ENCODE measurements around the gene UTF1. TPM values are rescaled to one million over a fixed set of nuclear protein-coding genes. Genes with fewer than 3 reads are reported as not detected.
"Not testable (repeated sequence)": the region's sequence is repeated elsewhere in the genome, so short reads cannot be mapped to it uniquely, and the experiment has no call there.

The UTF1 gene
- total and polyA plus RNA-seq, 3 experiments from 2014 or later = not detected

DNA sequence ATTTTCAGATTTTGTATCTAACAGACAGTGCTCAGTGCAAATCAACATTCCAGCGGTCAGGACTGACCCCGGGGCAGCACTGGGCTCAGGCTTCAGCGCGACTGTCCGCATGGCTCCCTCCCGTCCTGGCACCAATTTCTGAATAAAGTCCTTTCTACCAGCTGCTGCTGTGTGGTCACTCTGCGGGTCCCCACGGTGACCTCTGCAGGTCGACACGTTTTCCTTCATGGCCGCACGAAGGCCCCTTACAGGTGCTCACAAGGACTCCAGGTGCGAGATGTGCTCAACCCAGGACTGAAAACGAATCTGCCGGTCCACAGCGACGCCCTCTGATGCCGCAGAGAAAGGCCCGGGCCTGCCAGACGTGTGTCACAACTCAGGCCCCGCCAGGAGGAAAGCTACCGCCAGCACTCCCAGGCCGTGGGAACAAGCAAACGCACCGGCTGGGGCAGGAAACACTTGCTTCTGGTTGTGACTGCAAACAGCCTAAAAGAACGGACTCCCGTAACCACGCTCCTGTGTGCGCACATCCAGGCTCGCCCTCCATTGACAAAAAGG is 3.7 kb upstream of the UTF1 start:
- Mint-ChIP-seq H3K27ac (no peak overlapping the region), H3K9me3 (no peaks in the 10 kb centered on the region), H3K27me3 (peaks cover 21 to 43% of the 10 kb centered on the region in 2 donors), H3K4me1 (peaks cover 9 to 22% (median 16%) of the 10 kb centered on the region in 3 donors), H3K36me3 (peaks cover 0 to 5% (median 3%) of the 10 kb centered on the region in 3 donors), H3K4me3 (peak overlapping the region in 1 of 7 donors; percentile 10)
- ChIA-PET POLR2A (no interaction called here), CTCF (no interaction called here)
- H3K9me3 ChIP-seq (ENCODE audit: low read length) = no peaks in the 10 kb centered on the region
- H3K4me1 ChIP-seq (ENCODE audit: insufficient read depth, low read length) = no peaks in the 10 kb centered on the region
- no peak overlapping the region for H3K4me3 ChIP-seq (ENCODE audit: low read length)
- H3K27ac ChIP-seq (ENCODE audit: low read depth, low read length) = no peak overlapping the region
- H3K27me3 ChIP-seq (ENCODE audit: insufficient read depth, low read length, poor library complexity, severe bottlenecking) = peaks cover 6% of the 10 kb centered on the region
- H3K36me3 ChIP-seq (ENCODE audit: insufficient read depth, low read length) = no peaks in the 10 kb centered on the region
- no peak for DNase-seq

DNA sequence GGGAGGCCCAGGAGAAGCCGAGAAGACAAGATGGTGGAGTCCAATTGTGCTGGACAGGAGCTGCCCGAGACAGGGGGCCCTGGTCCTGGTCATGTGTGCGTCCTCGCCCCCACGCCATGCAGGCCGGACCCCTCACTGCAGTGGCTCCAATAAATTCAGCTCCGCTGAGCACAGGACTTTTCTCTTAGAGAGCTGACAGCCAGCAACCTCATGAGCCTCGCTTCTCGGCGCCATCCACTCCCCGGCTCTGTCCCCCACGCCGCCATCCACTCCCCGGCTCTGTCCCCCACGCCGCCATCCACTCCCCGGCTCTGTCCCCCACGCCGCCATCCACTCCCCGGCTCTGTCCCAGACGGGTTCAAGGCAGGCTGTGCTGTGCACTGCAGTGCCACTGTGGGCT is 2.8 kb upstream of the UTF1 start:
- no peak overlapping the region for H3K27ac Mint-ChIP-seq
- H3K36me3 ChIP-seq (ENCODE audit: insufficient read depth, low read length) = no peaks in the 10 kb centered on the region
- no peak overlapping the region for H3K4me3 ChIP-seq (ENCODE audit: low read length)
- peaks cover 9 to 24% (median 16%) of the 10 kb centered on the region in 3 donors for H3K4me1 Mint-ChIP-seq
- H3K36me3 Mint-ChIP-seq = peaks cover 0 to 5% (median 3%) of the 10 kb centered on the region in 3 donors
- H3K9me3 ChIP-seq (ENCODE audit: low read length) = no peaks in the 10 kb centered on the region
- ChIA-PET CTCF (no interaction called here), POLR2A (no interaction called here)
- no peaks in the 10 kb centered on the region for H3K4me1 ChIP-seq (ENCODE audit: insufficient read depth, low read length)
- peaks cover 6% of the 10 kb centered on the region for H3K27me3 ChIP-seq (ENCODE audit: insufficient read depth, low read length, poor library complexity, severe bottlenecking)
- H3K9me3 Mint-ChIP-seq = no peaks in the 10 kb centered on the region
- H3K27me3 Mint-ChIP-seq = peaks cover 29 to 50% of the 10 kb centered on the region in 2 donors
- peak overlapping the region in 1 of 7 donors; percentile 66 for H3K4me3 Mint-ChIP-seq
- DNase-seq = no peak
- H3K27ac ChIP-seq (ENCODE audit: low read depth, low read length) = no peak overlapping the region

DNA sequence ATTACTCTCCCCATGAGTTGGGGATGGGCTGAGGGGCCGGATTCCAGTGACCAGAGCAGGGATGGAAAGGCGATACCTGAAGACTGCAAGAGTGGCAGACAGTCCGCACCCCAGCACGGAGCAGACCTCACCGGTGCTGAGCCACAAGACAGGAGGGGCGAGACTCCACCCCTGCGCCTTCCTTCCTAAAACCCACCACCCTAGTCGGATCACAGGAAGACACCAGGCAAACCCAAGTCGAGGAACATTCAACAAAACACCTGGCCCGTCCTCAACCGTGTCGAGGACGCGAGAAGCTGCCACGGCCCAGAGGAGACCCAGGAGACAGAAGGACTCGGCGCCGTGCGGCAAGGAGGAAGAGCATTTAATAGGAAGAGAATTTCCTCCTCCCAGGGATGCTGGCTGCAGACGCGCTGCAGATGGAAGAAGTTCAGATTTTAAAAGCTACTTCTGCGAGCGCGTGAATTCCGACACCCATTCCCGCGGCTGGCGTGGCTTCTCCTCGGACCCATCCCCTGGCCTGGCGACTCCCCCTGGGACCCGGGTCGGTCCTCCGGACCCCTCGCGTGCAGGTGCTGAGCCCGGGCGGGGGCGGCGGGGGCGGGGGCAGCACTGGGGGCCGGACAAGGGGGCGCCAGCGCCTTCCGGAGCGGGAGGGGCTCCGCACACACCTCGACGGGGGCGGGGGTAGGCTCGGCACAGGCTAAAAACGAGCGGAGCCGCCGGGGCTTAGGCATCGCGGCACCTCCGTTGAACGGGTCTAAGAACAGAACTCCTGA is 563 bp upstream of the UTF1 start:
- DNase-seq = no peak
- Mint-ChIP-seq H3K27me3 (peaks cover 42 to 64% of the 10 kb centered on the region in 2 donors), H3K4me1 (peaks cover 9 to 24% (median 16%) of the 10 kb centered on the region in 3 donors), H3K36me3 (peaks cover 0 to 5% (median 3%) of the 10 kb centered on the region in 3 donors), H3K27ac (peak overlapping the region in 1 of 8 donors; percentile 52), H3K9me3 (no peaks in the 10 kb centered on the region), H3K4me3 (peak overlapping the region; percentile 40 to 90 (median 57))
- no peak overlapping the region for H3K4me3 ChIP-seq (ENCODE audit: low read length)
- CTCF ChIA-PET = no interaction called here
- POLR2A ChIA-PET = no interaction called here
- H3K36me3 ChIP-seq (ENCODE audit: insufficient read depth, low read length) = no peaks in the 10 kb centered on the region
- H3K4me1 ChIP-seq (ENCODE audit: insufficient read depth, low read length) = no peaks in the 10 kb centered on the region
- no peak overlapping the region for H3K27ac ChIP-seq (ENCODE audit: low read depth, low read length)
- H3K9me3 ChIP-seq (ENCODE audit: low read length) = no peaks in the 10 kb centered on the region
- peaks cover 6% of the 10 kb centered on the region for H3K27me3 ChIP-seq (ENCODE audit: insufficient read depth, low read length, poor library complexity, severe bottlenecking)

DNA sequence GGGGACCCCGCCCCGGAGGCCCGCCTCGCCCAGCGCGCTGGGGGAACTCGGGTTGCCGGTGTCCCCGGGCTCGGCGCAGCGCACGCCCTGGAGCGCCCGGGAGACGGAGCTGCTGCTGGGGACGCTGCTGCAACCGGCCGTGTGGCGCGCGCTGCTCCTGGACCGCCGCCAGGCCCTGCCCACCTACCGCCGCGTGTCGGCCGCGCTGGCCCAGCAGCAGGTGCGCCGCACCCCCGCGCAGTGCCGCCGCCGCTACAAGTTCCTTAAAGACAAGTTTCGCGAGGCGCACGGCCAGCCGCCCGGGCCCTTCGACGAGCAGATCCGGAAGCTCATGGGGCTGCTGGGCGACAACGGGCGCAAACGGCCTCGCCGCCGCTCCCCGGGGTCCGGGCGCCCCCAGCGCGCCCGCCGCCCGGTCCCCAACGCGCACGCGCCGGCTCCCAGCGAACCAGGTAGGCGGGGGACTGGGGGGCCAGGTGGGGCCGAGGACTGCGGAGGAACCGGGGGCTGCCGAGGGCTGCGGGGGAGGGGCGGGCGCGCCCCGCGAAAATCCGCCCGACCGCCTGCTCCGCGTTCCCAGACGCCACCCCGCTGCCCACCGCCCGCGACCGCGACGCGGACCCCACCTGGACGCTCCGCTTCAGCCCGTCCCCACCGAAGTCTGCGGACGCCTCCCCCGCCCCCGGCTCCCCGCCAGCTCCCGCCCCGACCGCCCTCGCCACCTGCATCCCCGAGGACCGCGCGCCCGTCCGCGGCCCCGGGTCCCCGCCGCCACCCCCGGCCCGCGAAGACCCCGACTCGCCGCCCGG is 574 bp downstream of the UTF1 start:
- H3K4me1 ChIP-seq (ENCODE audit: insufficient read depth, low read length) = no peaks in the 10 kb centered on the region
- peaks cover 42 to 65% of the 10 kb centered on the region in 2 donors for H3K27me3 Mint-ChIP-seq
- CTCF ChIA-PET = no interaction called here
- H3K36me3 ChIP-seq (ENCODE audit: insufficient read depth, low read length) = no peaks in the 10 kb centered on the region
- H3K27ac Mint-ChIP-seq = no peak overlapping the region
- peaks cover 0 to 5% (median 3%) of the 10 kb centered on the region in 3 donors for H3K36me3 Mint-ChIP-seq
- H3K27me3 ChIP-seq (ENCODE audit: insufficient read depth, low read length, poor library complexity, severe bottlenecking) = peaks cover 6% of the 10 kb centered on the region
- no peak overlapping the region for H3K4me3 ChIP-seq (ENCODE audit: low read length)
- no peaks in the 10 kb centered on the region for H3K9me3 ChIP-seq (ENCODE audit: low read length)
- peak overlapping the region in 1 of 7 donors; percentile 29 for H3K4me3 Mint-ChIP-seq
- POLR2A ChIA-PET = no interaction called here
- no peaks in the 10 kb centered on the region for H3K9me3 Mint-ChIP-seq
- H3K27ac ChIP-seq (ENCODE audit: low read depth, low read length) = no peak overlapping the region
- DNase-seq = no peak
- H3K4me1 Mint-ChIP-seq = peaks cover 13 to 29% (median 16%) of the 10 kb centered on the region in 3 donors

DNA sequence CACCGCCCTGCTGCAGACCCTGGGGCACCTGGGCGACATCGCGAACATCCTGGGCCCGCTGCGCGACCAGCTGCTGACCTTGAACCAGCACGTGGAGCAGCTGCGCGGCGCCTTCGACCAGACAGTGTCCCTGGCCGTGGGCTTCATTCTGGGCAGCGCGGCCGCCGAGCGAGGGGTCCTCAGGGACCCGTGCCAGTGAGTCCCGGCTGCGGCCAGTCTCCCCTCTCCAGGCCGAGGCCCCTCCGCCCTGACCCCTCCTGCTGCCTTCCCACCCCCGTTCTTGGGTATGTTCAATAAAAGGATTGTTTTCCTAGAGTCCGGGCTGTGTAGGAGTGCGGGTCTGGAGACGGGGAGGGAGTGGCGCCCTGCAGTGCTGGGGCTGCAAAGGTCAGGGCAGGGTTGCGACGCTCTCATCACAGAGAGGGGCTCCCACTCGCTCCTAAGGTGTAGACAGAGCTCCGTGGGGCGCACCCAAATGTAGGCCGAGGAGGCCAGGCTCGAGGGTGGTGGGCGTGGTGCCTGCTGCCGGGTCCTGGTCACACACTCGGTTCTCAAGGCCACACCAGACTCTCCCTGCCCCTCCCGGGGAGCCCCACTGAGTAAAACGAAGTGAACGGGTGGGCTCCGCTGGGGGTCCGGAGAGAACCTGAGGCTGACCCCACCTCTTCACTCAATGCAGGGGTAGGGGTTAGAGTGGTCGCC is 1.4 kb downstream of the UTF1 start:
- H3K4me3 Mint-ChIP-seq = peak overlapping the region in 3 of 7 donors; percentile 5 to 61 (median 40)
- no peak overlapping the region for H3K27ac ChIP-seq (ENCODE audit: low read depth, low read length)

DNA sequence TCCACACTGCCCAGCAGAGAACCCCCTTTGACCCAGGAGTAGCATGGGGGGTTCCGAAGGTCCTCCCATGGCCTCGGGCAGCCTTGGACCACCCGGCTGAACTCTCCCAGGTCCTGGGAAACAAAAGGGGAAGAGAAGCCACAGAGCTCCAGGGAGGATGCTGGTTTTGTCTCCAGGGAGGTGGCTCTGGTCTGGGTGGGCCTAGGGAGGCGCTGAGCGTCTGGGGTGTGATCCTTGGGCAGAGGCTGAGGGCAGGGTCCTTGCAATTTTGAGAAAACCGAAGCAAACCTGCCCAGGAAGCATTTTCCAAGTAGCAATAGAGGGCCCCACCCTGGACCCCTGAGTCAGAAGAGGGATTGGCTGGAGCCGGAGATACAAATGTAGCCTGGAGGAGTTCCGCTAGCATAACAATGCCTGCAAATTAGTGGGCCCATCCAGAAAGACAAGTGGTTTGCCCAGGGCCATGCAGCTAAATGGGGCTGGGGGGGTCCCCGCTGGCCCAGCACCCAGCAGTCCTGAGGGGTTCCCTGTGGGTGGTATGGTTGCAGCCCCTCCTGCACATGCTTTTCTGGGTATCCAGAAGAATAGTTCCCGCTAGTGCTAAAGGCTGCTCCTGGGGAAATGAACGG is 2.0 kb downstream of the UTF1 start:
- CTCF ChIA-PET = no interaction called here
- POLR2A ChIA-PET = no interaction called here
- H3K36me3 Mint-ChIP-seq = peaks cover 0 to 5% (median 3%) of the 10 kb centered on the region in 3 donors
- peak overlapping the region in 1 of 7 donors; percentile 18 for H3K4me3 Mint-ChIP-seq
- Histone ChIP-seq H3K4me3 (ENCODE audit: low read length) (no peak overlapping the region), H3K9me3 (ENCODE audit: low read length) (no peaks in the 10 kb centered on the region), H3K4me1 (ENCODE audit: insufficient read depth, low read length) (no peaks in the 10 kb centered on the region), H3K27me3 (ENCODE audit: insufficient read depth, low read length, poor library complexity, severe bottlenecking) (peaks cover 10% of the 10 kb centered on the region), H3K27ac (ENCODE audit: low read depth, low read length) (no peak overlapping the region), H3K36me3 (ENCODE audit: insufficient read depth, low read length) (no peaks in the 10 kb centered on the region)
- no peaks in the 10 kb centered on the region for H3K9me3 Mint-ChIP-seq
- H3K27ac Mint-ChIP-seq = no peak overlapping the region
- peaks cover 8 to 23% (median 10%) of the 10 kb centered on the region in 3 donors for H3K4me1 Mint-ChIP-seq
- DNase-seq = no peak
- H3K27me3 Mint-ChIP-seq = peaks cover 42 to 55% of the 10 kb centered on the region in 2 donors

More for the DNA sequence above, 1.4 kb downstream of the UTF1 start:
- CTCF ChIA-PET = no interaction called here
- Histone ChIP-seq H3K9me3 (ENCODE audit: low read length) (no peaks in the 10 kb centered on the region), H3K36me3 (ENCODE audit: insufficient read depth, low read length) (no peaks in the 10 kb centered on the region), H3K4me1 (ENCODE audit: insufficient read depth, low read length) (no peaks in the 10 kb centered on the region), H3K27me3 (ENCODE audit: insufficient read depth, low read length, poor library complexity, severe bottlenecking) (peaks cover 10% of the 10 kb centered on the region), H3K4me3 (ENCODE audit: low read length) (no peak overlapping the region)
- Mint-ChIP-seq H3K9me3 (no peaks in the 10 kb centered on the region), H3K4me1 (peaks cover 10 to 28% (median 11%) of the 10 kb centered on the region in 3 donors), H3K27ac (no peak overlapping the region), H3K27me3 (peaks cover 42 to 62% of the 10 kb centered on the region in 2 donors), H3K36me3 (peaks cover 0 to 5% (median 3%) of the 10 kb centered on the region in 3 donors)
- DNase-seq = no peak
- POLR2A ChIA-PET = no interaction called here

DNA sequence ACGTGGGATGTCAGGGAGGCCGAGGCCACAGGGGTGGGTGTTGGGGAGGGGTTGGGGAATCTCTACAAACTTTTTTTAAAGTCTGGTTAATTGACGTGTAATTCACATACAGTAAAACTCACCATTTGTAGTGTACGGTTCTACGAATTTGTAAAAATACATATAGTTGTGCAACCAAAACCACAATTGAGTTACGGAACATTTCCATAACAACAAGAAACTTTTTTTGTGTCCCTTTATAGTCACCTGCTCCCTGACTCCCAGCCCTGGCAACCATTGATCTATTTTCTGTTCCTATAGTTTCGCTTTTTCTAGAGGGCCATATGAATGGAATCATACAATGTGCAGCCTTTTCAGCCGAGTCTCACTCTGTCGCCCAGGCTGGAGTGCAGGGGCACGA is 4.8 kb downstream of the UTF1 start:
- H3K27ac ChIP-seq (ENCODE audit: low read depth, low read length); CTCF ChIA-PET; POLR2A ChIA-PET; H3K27me3 ChIP-seq (ENCODE audit: insufficient read depth, low read length, poor library complexity, severe bottlenecking); DNase-seq; H3K36me3 Mint-ChIP-seq; H3K36me3 ChIP-seq (ENCODE audit: insufficient read depth, low read length); H3K4me3 ChIP-seq (ENCODE audit: low read length); H3K9me3 ChIP-seq (ENCODE audit: low read length); H3K4me1 ChIP-seq (ENCODE audit: insufficient read depth, low read length); H3K9me3 Mint-ChIP-seq: not testable (repeated sequence)
- Mint-ChIP-seq H3K4me3 (peak overlapping the region in 6 of 7 donors; percentile 33 to 81 (median 63)), H3K4me1 (peaks cover 0 to 21% (median 7%) of the 10 kb centered on the region in 3 donors), H3K27me3 (peaks cover 23 to 49% of the 10 kb centered on the region in 2 donors), H3K27ac (peak overlapping the region in 1 of 8 donors; percentile 24)

Measured in CD8-positive, alpha-beta memory T cell (primary cell).